GM13977 (cell line): ENCODE results near the gene PRDM16.

Experiments
- DNase-seq: peaks from one replicate; pipeline ENCODE4 v3.0.0; 2012; ENCODE audit warnings: low spot score
- in situ Hi-C: fragments of 300-500 bp; cut with MboI; formaldehyde crosslinking; loops from one replicate; pipeline ENCODE4 v1.12.0; 2022; ENCODE audit warnings: low sequenced_read_pairs, low pct_unique_long_range_greater_than_20kb, mixed read lengths, inconsistent platforms; ENCODE audit not compliant: unreplicated experiment
- TF ChIP-seq, protein P1 (sequence below): IDR thresholded peaks from 2 replicates; pipeline ENCODE4 v1.5.1; 2012; ENCODE audit warnings: mild to moderate bottlenecking, control low read depth; ENCODE audit not compliant: insufficient read depth; ENCODE audit errors: extremely low read depth, missing control alignments

PRDM16 gene

DNA sequence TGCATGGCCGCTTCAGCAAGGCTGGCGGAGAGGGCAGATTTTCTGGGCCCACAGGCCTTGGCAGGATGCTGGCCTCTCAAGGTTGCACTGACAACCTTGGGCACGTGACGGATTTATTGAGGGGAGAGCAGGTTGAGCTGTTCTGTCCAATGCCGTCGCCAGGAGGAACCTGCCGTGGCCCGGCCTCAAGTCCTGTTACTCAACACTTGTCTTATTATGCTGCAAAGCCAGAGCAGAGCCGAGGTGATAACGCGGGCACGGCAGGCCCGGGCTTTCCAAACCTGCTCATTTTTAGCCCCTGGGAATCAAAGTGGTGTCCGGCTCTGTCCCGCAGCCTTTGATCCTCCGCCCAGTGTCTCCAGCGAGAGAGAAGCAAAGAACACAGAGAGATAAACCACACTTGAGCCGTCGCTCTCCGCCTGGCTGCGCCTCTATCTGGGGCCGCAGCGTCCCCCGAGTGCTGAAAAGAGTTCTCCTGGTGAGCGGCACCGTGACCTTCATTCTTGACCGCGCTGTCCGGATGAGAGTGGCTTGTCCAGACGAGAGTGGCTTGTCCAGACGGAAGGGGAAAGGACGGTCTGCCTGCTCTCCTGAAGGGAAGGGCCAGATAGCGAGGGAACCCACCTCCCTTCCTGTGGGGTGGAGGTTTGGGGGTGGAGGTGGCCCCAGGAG lies 223.2 kb downstream of the PRDM16 start:
- in situ Hi-C loops = no loop called here
- no peak for DNase-seq
- TF ChIP-seq, protein P1, sequence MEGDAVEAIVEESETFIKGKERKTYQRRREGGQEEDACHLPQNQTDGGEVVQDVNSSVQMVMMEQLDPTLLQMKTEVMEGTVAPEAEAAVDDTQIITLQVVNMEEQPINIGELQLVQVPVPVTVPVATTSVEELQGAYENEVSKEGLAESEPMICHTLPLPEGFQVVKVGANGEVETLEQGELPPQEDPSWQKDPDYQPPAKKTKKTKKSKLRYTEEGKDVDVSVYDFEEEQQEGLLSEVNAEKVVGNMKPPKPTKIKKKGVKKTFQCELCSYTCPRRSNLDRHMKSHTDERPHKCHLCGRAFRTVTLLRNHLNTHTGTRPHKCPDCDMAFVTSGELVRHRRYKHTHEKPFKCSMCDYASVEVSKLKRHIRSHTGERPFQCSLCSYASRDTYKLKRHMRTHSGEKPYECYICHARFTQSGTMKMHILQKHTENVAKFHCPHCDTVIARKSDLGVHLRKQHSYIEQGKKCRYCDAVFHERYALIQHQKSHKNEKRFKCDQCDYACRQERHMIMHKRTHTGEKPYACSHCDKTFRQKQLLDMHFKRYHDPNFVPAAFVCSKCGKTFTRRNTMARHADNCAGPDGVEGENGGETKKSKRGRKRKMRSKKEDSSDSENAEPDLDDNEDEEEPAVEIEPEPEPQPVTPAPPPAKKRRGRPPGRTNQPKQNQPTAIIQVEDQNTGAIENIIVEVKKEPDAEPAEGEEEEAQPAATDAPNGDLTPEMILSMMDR = no peak

DNA sequence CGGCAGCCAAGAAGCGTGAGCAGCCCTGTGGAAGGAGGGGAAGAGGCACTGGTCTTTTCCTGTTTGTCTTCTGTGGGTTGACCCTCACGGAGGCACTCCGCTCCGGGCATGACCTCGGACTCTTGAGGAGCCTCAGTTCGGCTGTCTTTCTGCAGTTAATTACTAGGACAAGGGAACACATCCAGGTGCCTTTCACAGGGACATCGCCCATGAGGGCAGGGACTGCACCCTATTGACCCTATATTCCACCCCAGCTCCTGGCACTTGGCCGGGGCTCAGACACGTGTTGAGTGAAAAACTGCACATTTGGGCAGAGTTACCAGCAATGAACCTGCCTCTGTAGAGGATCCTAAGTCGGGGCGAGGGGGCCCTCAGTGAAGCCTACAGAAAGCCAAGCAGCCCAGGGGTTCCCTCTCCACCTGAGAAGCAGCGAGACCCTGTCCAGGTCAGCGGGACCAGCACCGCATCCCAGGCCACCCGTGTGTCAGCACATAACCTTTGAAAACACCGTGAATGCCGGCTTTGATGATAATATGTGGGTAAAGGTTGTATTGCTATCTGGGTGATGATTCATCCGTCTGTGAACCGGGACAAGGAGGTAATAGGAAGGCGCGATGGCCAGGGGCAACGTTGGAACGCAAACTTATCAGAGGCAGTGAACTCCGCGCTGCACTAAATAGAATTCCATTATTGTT lies 224.0 kb downstream of the PRDM16 start:
- in situ Hi-C loops = no loop called here
- TF ChIP-seq, protein P1 = no peak

DNA sequence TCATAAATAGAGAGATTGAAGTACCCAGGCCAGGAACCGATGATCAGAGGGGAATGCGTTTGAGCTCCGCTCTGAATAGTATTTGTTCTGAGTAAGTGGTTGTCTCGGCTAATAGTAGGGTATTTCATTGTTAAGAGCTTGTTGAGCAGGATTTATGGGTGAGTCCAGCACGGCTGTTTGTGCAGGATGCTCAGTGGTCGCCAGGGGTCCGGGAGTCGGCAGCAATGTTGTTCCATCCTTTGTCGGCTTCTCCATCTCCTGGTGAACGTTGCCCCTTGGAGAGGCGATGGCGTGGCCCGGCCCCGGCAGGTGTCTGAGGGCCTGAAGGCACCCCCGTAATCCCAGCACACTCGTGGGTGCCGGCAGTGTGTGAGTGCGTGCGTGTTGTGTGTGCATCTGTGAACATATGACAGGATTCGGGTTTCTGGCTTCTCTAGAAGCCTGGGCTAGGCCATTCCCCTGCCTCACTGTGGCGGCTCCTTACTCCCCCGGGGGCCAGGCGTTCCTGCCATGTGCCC lies 224.6 kb downstream of the PRDM16 start:
- DNase-seq = no peak
- in situ Hi-C loops = no loop called here
- TF ChIP-seq, protein P1 = no peak

More for the DNA sequence above, 224.0 kb downstream of the PRDM16 start:
- no peak for DNase-seq

DNA sequence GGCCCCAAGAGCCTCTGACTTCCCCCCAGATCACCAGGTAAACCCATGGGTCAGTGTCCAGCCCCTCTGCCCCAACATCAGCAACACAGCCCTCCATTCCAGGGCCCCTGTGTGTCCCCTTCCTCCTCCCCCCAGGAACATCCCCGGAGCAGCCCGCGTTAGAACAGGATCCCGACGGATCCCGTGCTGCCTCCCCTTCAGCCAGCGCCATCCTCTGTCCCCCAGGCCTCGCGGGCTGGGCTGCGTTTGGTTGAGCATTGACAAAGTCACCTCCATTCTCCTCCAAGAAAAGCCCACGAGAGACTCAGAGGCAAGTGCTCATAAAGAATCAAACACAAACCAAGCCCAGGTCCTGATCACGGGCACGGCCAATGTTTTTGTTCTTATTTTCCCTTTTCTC lies 225.4 kb downstream of the PRDM16 start:
- in situ Hi-C loops = no loop called here

DNA sequence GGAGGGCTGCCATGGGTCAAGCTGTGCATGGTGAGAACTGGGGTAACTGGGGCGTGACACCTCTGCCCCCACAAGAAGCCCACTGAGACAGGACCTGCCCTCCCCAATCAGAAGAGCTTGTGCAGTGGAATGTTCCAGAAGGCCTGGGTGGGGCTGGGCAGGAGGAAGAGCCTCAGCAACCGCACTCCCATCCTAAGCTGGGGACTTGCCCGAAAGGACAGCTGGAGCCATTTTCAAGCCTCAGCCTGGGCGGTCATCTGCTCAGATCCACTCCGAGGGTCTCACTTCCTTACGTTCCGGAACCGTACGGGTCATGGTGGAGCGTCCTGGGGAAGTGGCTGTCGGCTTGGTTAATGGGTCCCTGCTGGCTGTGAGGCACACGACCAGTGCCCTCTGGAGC lies 226.8 kb downstream of the PRDM16 start:
- DNase-seq = no peak
- in situ Hi-C loops = no loop called here
- TF ChIP-seq, protein P1 = no peak

More for the DNA sequence above, 225.4 kb downstream of the PRDM16 start:
- TF ChIP-seq, protein P1 = no peak
- no peak for DNase-seq

- DNase-seq = no peak
- in situ Hi-C loops = no loop called here
- TF ChIP-seq, protein P1 = no peak
Measured at GRCh38 chr1:3296326-3296725, 227.3 kb downstream of the PRDM16 start.
